Spleen (tissue), 7 donors: Measurements from ENCODE around the gene PTTG1IP.

ENCODE experiments used
- POLR2A ChIP-seq, 3 donors: fragments of 450-650 bp; IDR thresholded peaks; one replicate each; pipeline ENCODE4 v1.5.1; 2017; ENCODE audit warnings: antibody characterized with exemption in 3 of 3, mild to moderate bottlenecking in 1 of 3
- POLR2AphosphoS5 ChIP-seq, 3 donors: sonication (generic); formaldehyde crosslinking; IDR thresholded peaks; one replicate each; pipeline ENCODE4 v1.5.1; 2017; ENCODE audit warnings: antibody characterized with exemption in 3 of 3
- TF ChIP-seq, protein P1 (sequence below), 11 experiments: fragments of 200-600 bp in 7 of 11; fragments of 450-650 bp in 4 of 11; sonication (generic) in 4 of 11; IDR thresholded peaks in 8 of 11; conservative IDR thresholded peaks in 3 of 11; 1 replicate in 7 of 11; 2 replicates in 4 of 11; pipeline versions ENCODE4 v1.4.0 to v1.8.0; 2016 to 2021; ENCODE audit warnings: antibody characterized with exemption in 11 of 11, inconsistent platforms in 4 of 11, mild to moderate bottlenecking in 1 of 11
- donor health status: DM: no; HTN: no; CAD: no; lungs with moderate emphysema.
- donor health status: DM: no; HTN: no; CAD: no.
- donor health status: DM: no; HTN: no; CAD: no.

DNA sequence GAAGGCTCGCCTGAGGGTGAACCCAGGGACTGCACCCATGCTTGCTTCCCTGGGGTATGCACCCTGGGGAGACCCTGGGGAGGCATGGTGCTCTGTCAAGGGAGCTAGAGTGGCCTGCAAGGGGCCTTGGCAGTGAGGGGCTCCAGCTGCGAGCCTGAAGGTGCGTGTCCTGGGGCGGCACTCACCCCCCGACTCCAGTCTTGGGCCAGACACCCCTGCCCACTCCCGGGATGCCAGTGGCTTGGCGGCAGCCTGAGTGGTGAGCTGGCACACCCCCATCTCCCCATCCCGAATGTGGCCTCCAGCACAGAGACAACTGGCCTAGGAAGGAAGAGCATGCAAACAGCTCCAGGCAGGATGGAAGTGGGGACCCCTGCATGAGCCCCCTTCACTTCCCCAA, 58.3 kb downstream of the PTTG1IP start:
- no peak for TF ChIP-seq POLR2A (IDR thresholded peaks at IDR 0.05)
- TF ChIP-seq, protein P1, sequence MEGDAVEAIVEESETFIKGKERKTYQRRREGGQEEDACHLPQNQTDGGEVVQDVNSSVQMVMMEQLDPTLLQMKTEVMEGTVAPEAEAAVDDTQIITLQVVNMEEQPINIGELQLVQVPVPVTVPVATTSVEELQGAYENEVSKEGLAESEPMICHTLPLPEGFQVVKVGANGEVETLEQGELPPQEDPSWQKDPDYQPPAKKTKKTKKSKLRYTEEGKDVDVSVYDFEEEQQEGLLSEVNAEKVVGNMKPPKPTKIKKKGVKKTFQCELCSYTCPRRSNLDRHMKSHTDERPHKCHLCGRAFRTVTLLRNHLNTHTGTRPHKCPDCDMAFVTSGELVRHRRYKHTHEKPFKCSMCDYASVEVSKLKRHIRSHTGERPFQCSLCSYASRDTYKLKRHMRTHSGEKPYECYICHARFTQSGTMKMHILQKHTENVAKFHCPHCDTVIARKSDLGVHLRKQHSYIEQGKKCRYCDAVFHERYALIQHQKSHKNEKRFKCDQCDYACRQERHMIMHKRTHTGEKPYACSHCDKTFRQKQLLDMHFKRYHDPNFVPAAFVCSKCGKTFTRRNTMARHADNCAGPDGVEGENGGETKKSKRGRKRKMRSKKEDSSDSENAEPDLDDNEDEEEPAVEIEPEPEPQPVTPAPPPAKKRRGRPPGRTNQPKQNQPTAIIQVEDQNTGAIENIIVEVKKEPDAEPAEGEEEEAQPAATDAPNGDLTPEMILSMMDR (IDR thresholded peaks at IDR 0.05 in 8 of 11, conservative IDR thresholded peaks at IDR 0.05 in 3 of 11) = no peak
- no peak for TF ChIP-seq POLR2AphosphoS5 (IDR thresholded peaks at IDR 0.05)
